IPS-18c (cell line): ENCODE data around the gene PLPP3.

ENCODE experiments used
- H3K4me3 ChIP-seq: 2 replicates; pipeline ENCODE4 v1.7.0; 2013; ENCODE audit warnings: low read depth, mild to moderate bottlenecking, low read length, moderate library complexity; ENCODE audit not compliant: insufficient read depth
- H3K9me3 ChIP-seq: one replicate; pipeline ENCODE4 v1.6.1; 2013; ENCODE audit warnings: mild to moderate bottlenecking, low read length, moderate library complexity; ENCODE audit not compliant: control insufficient read depth, insufficient read depth

Gene PLPP3

DNA sequence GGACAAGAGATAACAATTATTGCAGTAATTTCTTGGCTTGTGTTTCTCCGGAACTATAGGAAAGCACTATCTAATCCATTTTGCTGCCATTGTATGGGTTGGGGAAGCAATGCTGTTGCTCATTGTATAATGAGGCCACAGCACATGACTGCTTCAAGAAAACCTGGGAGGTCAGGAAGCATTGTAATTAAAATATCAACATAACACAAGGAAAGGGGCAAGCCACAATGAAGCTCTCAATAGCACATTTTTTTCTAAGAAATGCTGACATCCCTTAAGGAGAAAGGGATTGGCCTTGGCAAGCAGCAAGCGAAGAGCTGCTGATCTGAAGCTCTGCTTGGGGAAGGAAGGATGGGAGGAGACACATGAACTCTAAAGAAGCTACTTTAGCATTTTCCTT is 44.0 kb downstream of the PLPP3 start:
- no peak overlapping the region for H3K4me3 ChIP-seq
- no peaks in the 10 kb centered on the region for H3K9me3 ChIP-seq

- H3K4me3 ChIP-seq: no peak overlapping the region
- H3K9me3 ChIP-seq: no peaks in the 10 kb centered on the region
Measured at GRCh38 chr1:56534130-56534651, 45.2 kb downstream of the PLPP3 start.

DNA sequence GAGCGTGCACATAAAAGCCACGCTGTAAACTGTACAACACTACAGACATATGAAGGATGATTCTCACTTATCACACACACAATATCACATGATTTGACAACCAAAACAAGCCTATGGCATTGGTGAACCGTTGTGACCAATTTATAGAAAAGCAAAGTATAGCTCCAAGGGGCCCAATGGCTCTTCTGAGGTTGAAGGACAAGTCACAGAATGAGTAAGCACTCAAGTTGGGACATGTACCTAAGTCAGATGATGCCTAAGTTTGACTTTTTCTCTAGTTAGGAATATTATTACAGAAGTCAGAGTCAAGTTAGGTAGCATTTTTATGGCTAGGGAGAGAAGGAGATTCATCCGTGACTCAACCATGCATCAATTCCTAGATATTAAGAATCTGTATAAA is 45.7 kb downstream of the PLPP3 start:
- Histone ChIP-seq H3K9me3 (no peaks in the 10 kb centered on the region), H3K4me3 (no peak overlapping the region)

DNA sequence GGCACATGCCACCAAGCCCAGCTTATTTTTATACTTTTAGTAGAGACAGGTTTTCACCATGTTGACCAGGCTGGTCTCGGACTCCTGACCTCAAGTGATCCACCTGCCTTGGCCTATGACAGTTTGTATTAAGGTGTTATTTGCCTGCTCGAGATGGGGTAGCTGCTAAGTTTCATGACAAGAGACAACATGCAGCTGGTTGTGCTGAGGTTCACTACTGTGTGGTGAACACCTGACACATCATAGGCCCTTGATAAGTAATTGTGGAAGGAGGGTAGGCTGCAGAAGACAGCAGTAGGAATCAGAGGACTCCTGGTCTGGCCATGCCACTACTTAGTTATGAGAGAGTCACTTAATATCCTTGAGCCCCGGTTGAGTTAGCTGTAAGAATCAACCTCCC is 46.2 kb downstream of the PLPP3 start:
- H3K4me3 ChIP-seq: no peak overlapping the region
- H3K9me3 ChIP-seq: no peaks in the 10 kb centered on the region

DNA sequence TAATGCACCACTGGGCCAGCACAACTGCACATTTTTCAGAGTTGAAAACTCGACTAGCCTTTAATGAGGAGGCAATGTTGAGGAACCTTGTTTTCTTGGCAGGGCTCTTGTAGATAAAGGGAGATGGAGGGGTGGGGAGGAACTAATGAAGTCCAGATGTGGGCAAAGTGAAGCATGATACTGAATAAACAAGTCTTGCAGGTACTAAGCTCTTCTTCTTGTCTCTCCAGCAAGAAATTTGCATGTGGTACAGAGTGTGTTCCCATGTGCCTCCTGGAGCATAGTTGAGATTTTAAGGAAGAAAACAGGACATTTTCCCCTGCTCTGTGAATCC is 47.0 kb downstream of the PLPP3 start:
- no peaks in the 10 kb centered on the region for H3K9me3 ChIP-seq
- no peak overlapping the region for H3K4me3 ChIP-seq

- Histone ChIP-seq H3K9me3 (no peaks in the 10 kb centered on the region), H3K4me3 (no peak overlapping the region)
Measured at GRCh38 chr1:56531624-56532349, 47.6 kb downstream of the PLPP3 start.

- H3K4me3 ChIP-seq: no peak overlapping the region
Measured at GRCh38 chr1:56529801-56530200, 49.6 kb downstream of the PLPP3 start.

DNA sequence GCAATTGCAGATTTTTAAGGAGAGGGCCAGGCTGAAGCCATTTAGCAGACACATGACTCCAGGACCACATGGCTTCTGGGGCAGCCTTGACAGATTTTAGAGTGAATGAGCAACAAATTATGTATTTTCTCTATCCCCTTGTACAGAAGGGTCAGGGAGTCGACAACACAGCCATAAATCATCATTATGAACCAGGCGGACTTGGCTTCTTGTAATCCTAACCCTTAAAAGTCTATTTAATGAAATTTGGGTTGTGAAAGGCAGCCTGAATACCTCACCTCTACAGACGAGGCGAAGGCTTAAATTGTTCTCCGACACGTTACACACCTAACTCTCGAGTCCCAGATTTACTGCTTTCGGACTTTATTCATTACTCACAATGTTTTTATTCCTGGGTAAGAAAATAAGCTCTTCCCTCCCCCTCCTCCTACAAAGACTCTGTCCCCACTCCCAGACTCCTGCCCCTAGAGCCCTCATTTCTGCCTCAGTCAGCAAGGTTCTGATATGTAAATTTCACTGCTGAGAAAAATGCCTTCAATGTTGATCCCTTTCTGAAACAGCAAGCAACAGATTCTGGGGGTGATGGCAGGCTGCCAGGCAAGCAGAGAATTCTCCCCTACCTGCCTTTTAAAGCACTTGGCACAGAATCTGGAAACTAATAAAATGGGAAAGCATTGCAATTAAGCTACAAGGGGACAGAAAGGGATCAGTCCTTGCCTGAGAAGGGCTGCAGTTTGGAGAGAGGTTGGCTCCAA is 51.6 kb downstream of the PLPP3 start:
- H3K9me3 ChIP-seq: no peaks in the 10 kb centered on the region
- H3K4me3 ChIP-seq: no peak overlapping the region

More at GRCh38 chr1:56529801-56530200, 49.6 kb downstream of the PLPP3 start:
- H3K9me3 ChIP-seq: no peaks in the 10 kb centered on the region

GRCh38 chr1:56526571-56527174 is 52.7 kb downstream of the PLPP3 start:
- H3K9me3 ChIP-seq: no peaks in the 10 kb centered on the region

DNA sequence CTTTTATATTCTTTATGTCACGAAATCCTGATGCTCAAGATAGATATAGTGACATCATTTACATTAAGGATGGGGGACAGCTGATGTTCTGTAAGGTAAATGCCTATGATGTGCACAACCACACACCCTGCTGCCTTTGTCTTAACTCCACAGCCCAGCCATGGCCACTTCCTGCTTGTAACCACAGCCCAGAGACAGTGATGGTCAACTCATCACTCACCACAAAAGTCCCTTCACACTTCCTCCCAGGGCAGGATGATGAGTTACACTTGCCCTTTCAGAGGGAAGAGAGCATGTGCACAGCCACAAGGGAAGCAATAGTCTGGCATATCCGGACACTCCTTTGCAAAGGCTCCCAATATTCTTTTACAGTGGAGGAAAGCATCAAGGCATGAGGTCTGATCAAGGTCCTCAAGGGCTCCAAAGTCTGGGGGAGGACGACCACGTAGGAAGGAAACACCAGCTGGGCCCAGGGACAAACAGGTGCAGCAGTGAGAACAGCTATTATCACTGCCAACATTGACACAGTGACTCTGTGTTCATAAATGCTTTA is 53.8 kb downstream of the PLPP3 start:
- Histone ChIP-seq H3K4me3 (no peak overlapping the region), H3K9me3 (no peaks in the 10 kb centered on the region)

More at GRCh38 chr1:56526571-56527174, 52.7 kb downstream of the PLPP3 start:
- no peak overlapping the region for H3K4me3 ChIP-seq

GRCh38 chr1:56524263-56524662 is 55.1 kb downstream of the PLPP3 start:
- Histone ChIP-seq H3K9me3 (no peaks in the 10 kb centered on the region), H3K4me3 (no peak overlapping the region)

- Histone ChIP-seq H3K4me3 (no peak overlapping the region), H3K9me3 (no peaks in the 10 kb centered on the region)
Measured at GRCh38 chr1:56522680-56523079, 56.7 kb downstream of the PLPP3 start.

DNA sequence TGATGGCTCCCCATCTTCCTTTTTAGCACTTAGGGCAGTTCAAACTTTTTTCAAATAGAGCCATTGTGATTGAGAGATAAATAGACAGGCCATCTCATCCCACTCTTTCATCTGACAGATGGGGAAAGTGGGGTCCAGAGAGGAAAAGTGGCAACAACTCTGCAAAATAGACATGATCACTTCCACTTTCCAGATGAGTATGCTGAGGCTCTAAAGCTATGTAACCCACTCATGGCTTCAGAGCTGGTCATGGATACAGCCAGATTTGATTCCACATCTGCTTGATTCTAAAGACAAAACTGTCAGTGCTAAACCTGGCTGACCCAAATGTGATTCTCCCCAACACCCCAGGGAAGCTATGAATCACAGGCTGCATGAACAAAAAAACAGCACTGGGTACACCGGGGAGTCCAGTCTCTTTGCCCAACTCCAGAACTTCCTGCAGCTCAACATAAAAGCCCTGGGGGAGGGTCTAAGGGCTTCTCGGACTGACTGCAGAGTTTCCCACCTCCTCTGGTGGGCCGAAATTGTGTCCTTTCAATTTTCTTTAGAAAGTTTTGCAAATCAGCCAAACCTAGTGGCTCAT is 59.3 kb downstream of the PLPP3 start:
- Histone ChIP-seq H3K4me3 (no peak overlapping the region), H3K9me3 (no peaks in the 10 kb centered on the region)

GRCh38 chr1:56517404-56518130 is 61.8 kb downstream of the PLPP3 start:
- Histone ChIP-seq H3K9me3 (no peaks in the 10 kb centered on the region), H3K4me3 (no peak overlapping the region)

DNA sequence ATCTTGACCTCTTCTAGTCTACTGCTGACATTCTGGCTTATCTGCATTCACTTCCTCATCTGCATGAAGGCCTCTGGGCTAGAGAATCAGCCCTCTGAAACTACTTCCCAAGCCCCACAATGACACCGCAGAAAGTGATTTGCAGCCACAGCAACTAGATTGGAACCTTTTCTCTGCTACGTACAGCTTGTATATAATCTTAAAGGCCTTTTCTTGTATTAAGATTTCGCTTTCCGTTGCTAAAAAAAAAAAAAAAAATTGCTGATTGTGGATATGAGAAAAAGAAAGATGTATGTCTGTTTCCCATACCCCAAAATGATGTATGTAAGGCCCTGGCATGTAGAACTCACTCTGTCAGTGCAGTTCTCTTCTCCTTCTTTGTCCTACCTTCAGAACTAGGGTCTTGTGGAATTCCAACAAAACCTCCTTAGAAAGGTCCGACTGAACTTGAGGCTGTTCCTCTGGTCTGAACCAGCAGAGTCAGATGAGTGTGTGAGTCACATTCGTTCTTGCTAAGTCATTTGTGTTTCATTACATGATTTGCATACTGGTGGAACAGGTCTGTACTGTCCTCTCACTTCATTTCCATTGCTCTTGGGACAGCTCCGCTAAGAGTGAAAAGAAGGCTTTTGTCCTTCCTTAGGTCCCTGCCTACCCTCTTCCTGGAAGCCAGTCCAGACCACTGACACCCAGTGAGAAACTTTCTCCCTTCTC is 62.7 kb downstream of the PLPP3 start:
- no peak overlapping the region for H3K4me3 ChIP-seq
- H3K9me3 ChIP-seq: no peaks in the 10 kb centered on the region

GRCh38 chr1:56515898-56516538 is 63.3 kb downstream of the PLPP3 start:
- H3K4me3 ChIP-seq: no peak overlapping the region
- H3K9me3 ChIP-seq: no peaks in the 10 kb centered on the region
